Tibial nerve (tissue), 4 donors: ENCODE data around the gene RAMP1. TPM values are rescaled to one million over a fixed set of nuclear protein-coding genes. Genes with fewer than 3 reads are reported as not detected.
"Not testable (repeated sequence)": the region's sequence is repeated elsewhere in the genome, so short reads cannot be mapped to it uniquely, and the experiment has no call there.

Experiments
- DNase-seq, 2 donors: peaks; one replicate each; pipeline ENCODE4 v3.0.0-alpha.2; 2019; ENCODE audit warnings: low spot score in 2 of 2
- H3K27ac ChIP-seq, 4 donors: fragments of 200-600 bp; sonication (generic) in 3 of 4; one replicate each; pipeline ENCODE4 v1.5.1; 2017 to 2019; ENCODE audit warnings: mild to moderate bottlenecking in 1 of 4
- H3K27me3 ChIP-seq, 2 donors: fragments of 200-600 bp; sonication (generic) in 1 of 2; one replicate each; pipeline versions ENCODE4 v1.5.1 to v1.6.0; 2017 to 2019
- H3K36me3 ChIP-seq, 3 donors: fragments of 200-600 bp; sonication (generic); one replicate each; pipeline ENCODE4 v1.5.1; 2018 to 2019
- H3K4me1 ChIP-seq, 4 donors: fragments of 200-600 bp; sonication (generic) in 3 of 4; one replicate each; pipeline ENCODE4 v1.5.1; 2017 to 2019
- H3K4me3 ChIP-seq, 4 donors: fragments of 200-600 bp; sonication (generic) in 3 of 4; one replicate each; pipeline ENCODE4 v1.5.1; 2017 to 2019; ENCODE audit warnings: mild to moderate bottlenecking in 1 of 4, moderate library complexity in 1 of 4
- H3K9me3 ChIP-seq, 4 donors: fragments of 200-600 bp; sonication (generic) in 3 of 4; one replicate each; pipeline ENCODE4 v1.5.1; 2017 to 2019
- CTCF ChIP-seq, 5 experiments: fragments of 200-600 bp in 3 of 5; fragments of 450-650 bp in 2 of 5; sonication (generic) in 3 of 5; IDR thresholded peaks; one replicate each; pipeline ENCODE4 v1.5.1; 2016 to 2019; ENCODE audit warnings: antibody characterized with exemption in 5 of 5, mild to moderate bottlenecking in 3 of 5, moderate library complexity in 2 of 5
- EP300 ChIP-seq, 2 donors: sonication (generic); formaldehyde crosslinking; IDR thresholded peaks; one replicate each; pipeline ENCODE4 v1.6.1; 2017; ENCODE audit warnings: antibody characterized with exemption in 2 of 2, mild to moderate bottlenecking in 1 of 2
- POLR2A ChIP-seq, 2 donors: fragments of 450-650 bp; IDR thresholded peaks; one replicate each; pipeline ENCODE4 v1.6.1; 2017; ENCODE audit warnings: antibody characterized with exemption in 2 of 2, mild to moderate bottlenecking in 2 of 2, moderate library complexity in 2 of 2
- WGBS, 2 donors: methylation state at CpG; one replicate each; pipeline ENCODE4 v1.1.5; 2018; 5-methylcytosine and 5-hydroxymethylcytosine counted together
- total RNA-seq, 4 donors: library from RNA; depleted of rRNA; stranded (reverse); fragments of >200 nt; gene quantifications; one replicate each; pipeline ENCODE4 v1.1.0, GENCODE V29; 2016

Gene RAMP1
- total RNA-seq, 4 donors from 2014 or later, result 60.6 to 105 (median 76.2) TPM

- Histone ChIP-seq H3K27ac (no peak overlapping the region), H3K4me1 (no peaks in the 10 kb centered on the region), H3K9me3 (peaks cover 0 to 16% (median 0%) of the 10 kb centered on the region in 4 donors), H3K4me3 (no peak overlapping the region), H3K36me3 (no peaks in the 10 kb centered on the region), H3K27me3 (no peaks in the 10 kb centered on the region)
- WGBS, 2 donors, result 88% methylated on average over 5 to 7 of the region's 7 CpGs
- no peak for DNase-seq
- TF ChIP-seq POLR2A (IDR thresholded peaks at IDR 0.05), result no peak
- no peak for TF ChIP-seq EP300 (IDR thresholded peaks at IDR 0.05)
- no peak for TF ChIP-seq CTCF (IDR thresholded peaks at IDR 0.05)
These were observed 84.1 kb downstream of the RAMP1 start for GRCh38 chr2:237943395-237944094.

GRCh38 chr2:237944302-237944701 lies 84.9 kb downstream of the RAMP1 start:
- no peak for DNase-seq
- Histone ChIP-seq H3K27me3 (no peaks in the 10 kb centered on the region), H3K36me3 (no peaks in the 10 kb centered on the region), H3K27ac (no peak overlapping the region), H3K4me1 (no peaks in the 10 kb centered on the region), H3K9me3 (peaks cover 0 to 16% (median 0%) of the 10 kb centered on the region in 4 donors), H3K4me3 (no peak overlapping the region)
- WGBS, 2 donors, result 85 to 88% methylated on average over 3 to 4 of the region's 4 CpGs
- no peak for TF ChIP-seq CTCF (IDR thresholded peaks at IDR 0.05)

GRCh38 chr2:237946423-237946822 lies 87.0 kb downstream of the RAMP1 start:
- 39 to 68% methylated on average over 1 of the region's 1 CpG for WGBS, 2 donors
- DNase-seq, result no peak
- Histone ChIP-seq H3K36me3 (no peaks in the 10 kb centered on the region), H3K4me3 (no peak overlapping the region), H3K9me3 (peaks cover 0 to 16% (median 0%) of the 10 kb centered on the region in 4 donors), H3K27ac (no peak overlapping the region), H3K27me3 (no peaks in the 10 kb centered on the region), H3K4me1 (no peaks in the 10 kb centered on the region)
- TF ChIP-seq EP300 (IDR thresholded peaks at IDR 0.05), result no peak

GRCh38 chr2:237951354-237951753 lies 91.9 kb downstream of the RAMP1 start:
- H3K9me3 ChIP-seq, H3K36me3 ChIP-seq, H3K4me3 ChIP-seq, H3K27ac ChIP-seq, DNase-seq: not testable (repeated sequence)
- H3K27me3 ChIP-seq, result peaks cover 0 to 35% of the 10 kb centered on the region in 2 donors
- 78 to 87% methylated on average over 4 of the region's 4 CpGs for WGBS, 2 donors
- peaks cover 0 to 10% (median 8%) of the 10 kb centered on the region in 4 donors for H3K4me1 ChIP-seq

- Histone ChIP-seq H3K4me1 (peaks cover 0 to 12% (median 9%) of the 10 kb centered on the region in 4 donors), H3K27ac (no peak overlapping the region), H3K9me3 (no peaks in the 10 kb centered on the region), H3K4me3 (no peak overlapping the region), H3K27me3 (peaks cover 0 to 41% of the 10 kb centered on the region in 2 donors), H3K36me3 (no peaks in the 10 kb centered on the region)
- WGBS, 2 donors, result 69 to 73% methylated on average over 3 of the region's 3 CpGs
- DNase-seq, result no peak
- no peak for TF ChIP-seq CTCF (IDR thresholded peaks at IDR 0.05)
- no peak for TF ChIP-seq POLR2A (IDR thresholded peaks at IDR 0.05)
These were observed 92.5 kb downstream of the RAMP1 start for GRCh38 chr2:237951878-237952277.

- no peaks in the 10 kb centered on the region for H3K36me3 ChIP-seq
- H3K27ac ChIP-seq, result no peak overlapping the region
- H3K9me3 ChIP-seq, result no peaks in the 10 kb centered on the region
- H3K4me1 ChIP-seq, result peaks cover 0 to 12% (median 9%) of the 10 kb centered on the region in 4 donors
- peaks cover 0 to 41% of the 10 kb centered on the region in 2 donors for H3K27me3 ChIP-seq
- H3K4me3 ChIP-seq, result no peak overlapping the region
- TF ChIP-seq POLR2A (IDR thresholded peaks at IDR 0.05) (no peak), CTCF (IDR thresholded peaks at IDR 0.05) (no peak), EP300 (IDR thresholded peaks at IDR 0.05) (no peak)
- WGBS, 2 donors, result 77 to 88% methylated on average over 2 of the region's 2 CpGs
- DNase-seq, result no peak
These were observed 93.4 kb downstream of the RAMP1 start for GRCh38 chr2:237952851-237953250.
